B cell (primary cell): ENCODE data around the gene SMIM17. TPM values are rescaled to one million over a fixed set of nuclear protein-coding genes. Genes with fewer than 3 reads are reported as not detected.

ENCODE experiments used
- ATAC-seq: fragments of 200-7000 bp; cut with Tn5 transposase; one replicate; pipeline ENCODE4 v1.10.0; 2021; ENCODE audit warnings: low read depth, mild to moderate bottlenecking, moderate number of reproducible peaks, moderate library complexity
- CTCF ChIA-PET: fragments of 350-600 bp; sonication (Branson Sonifier 250); formaldehyde crosslinking; loops from one replicate; lab custom pipeline; 2021; ENCODE audit warnings: antibody characterized with exemption, inconsistent platforms; lab: Charles Lee
- POLR2A ChIA-PET: fragments of 350-600 bp; sonication (Branson Sonifier 250); formaldehyde crosslinking; loops from one replicate; lab custom pipeline; 2021; ENCODE audit warnings: antibody characterized with exemption; lab: Charles Lee
- DNase-seq: peaks from one replicate; pipeline ENCODE4 v3.0.0; 2013
- H2AFZ ChIP-seq: 2 replicates; pipeline ENCODE4 v1.6.1; 2012; ENCODE audit warnings: mild to moderate bottlenecking, low read depth, low read length; ENCODE audit not compliant: insufficient read depth, poor library complexity, severe bottlenecking
- H3K27ac ChIP-seq, 2 donors: 1 replicate in 1 of 2; 2 replicates in 1 of 2; pipeline ENCODE4 v1.5.1; 2012 to 2013; ENCODE audit warnings: low read length in 2 of 2, mild to moderate bottlenecking in 2 of 2, moderate library complexity in 1 of 2
- H3K27me3 ChIP-seq, 4 experiments: fragments of 200-600 bp in 1 of 4; sonication (generic) in 1 of 4; replicated peaks in 1 of 4; 1 replicate in 2 of 4; 2 replicates in 2 of 4; pipeline versions ENCODE4 v1.6.1 to v1.7.0; 2013 to 2016; ENCODE audit warnings: low read length in 3 of 4, mild to moderate bottlenecking in 2 of 4, mixed read lengths in 1 of 4, moderate library complexity in 1 of 4; ENCODE audit not compliant: insufficient read depth in 4 of 4, control insufficient read depth in 3 of 4; ENCODE audit errors: control extremely low read depth in 1 of 4
- H3K36me3 ChIP-seq, 2 experiments: replicated peaks in 1 of 2; 1 replicate in 1 of 2; 2 replicates in 1 of 2; pipeline versions ENCODE4 v1.6.1 to v1.7.1; 2013; ENCODE audit warnings: low read length in 1 of 2; ENCODE audit not compliant: insufficient read depth in 2 of 2, control insufficient read depth in 1 of 2; ENCODE audit errors: control extremely low read depth in 1 of 2, extremely low read depth in 1 of 2
- H3K4me1 ChIP-seq, 2 donors: fragments of 200-600 bp in 1 of 2; sonication (generic) in 1 of 2; 1 replicate in 1 of 2; 2 replicates in 1 of 2; pipeline versions ENCODE4 v1.5.1 to v1.6.1; 2013 to 2017; ENCODE audit warnings: low read length in 2 of 2; ENCODE audit not compliant: control insufficient read depth in 2 of 2, insufficient read depth in 2 of 2
- H3K4me2 ChIP-seq: replicated peaks from 2 replicates; pipeline ENCODE3; 2012; ENCODE audit warnings: mild to moderate bottlenecking, low read depth, low read length; ENCODE audit not compliant: poor library complexity, severe bottlenecking
- H3K4me3 ChIP-seq, 5 experiments: fragments of 200-600 bp in 1 of 5; sonication (generic) in 1 of 5; 1 replicate in 3 of 5; 2 replicates in 2 of 5; pipeline versions ENCODE4 v1.5.1 to v1.7.0; 2011 to 2016; ENCODE audit warnings: low read length in 4 of 5, mild to moderate bottlenecking in 4 of 5, low read depth in 2 of 5, control low read depth in 1 of 5, moderate library complexity in 1 of 5; ENCODE audit not compliant: insufficient read depth in 1 of 5; ENCODE audit errors: control extremely low read depth in 1 of 5, extremely low read depth in 1 of 5
- H3K79me2 ChIP-seq: fragments of 200-600 bp; sonication (generic); one replicate; pipeline ENCODE4 v1.6.0; 2016; ENCODE audit warnings: low read length; ENCODE audit not compliant: control insufficient read depth, insufficient read depth
- H3K9ac ChIP-seq: fragments of 200-600 bp; sonication (generic); 2 replicates; pipeline ENCODE4 v1.6.1; 2017; ENCODE audit warnings: mild to moderate bottlenecking, low read length, moderate library complexity
- H3K9me3 ChIP-seq, 3 donors: one replicate each; pipeline versions ENCODE4 v1.6.1 to v1.7.1; 2013; ENCODE audit warnings: low read length in 2 of 3; ENCODE audit not compliant: control insufficient read depth in 2 of 3, insufficient read depth in 1 of 3; ENCODE audit errors: control extremely low read depth in 1 of 3
- H4K20me1 ChIP-seq: 2 replicates; pipeline ENCODE4 v1.6.0; 2012; ENCODE audit warnings: mild to moderate bottlenecking, low read length; ENCODE audit not compliant: insufficient read depth, control insufficient read depth, poor library complexity, severe bottlenecking
- H3K27ac Mint-ChIP-seq: one replicate; pipeline ENCODE4 v1.8.0; 2021; ENCODE audit warnings: mixed read lengths
- H3K27me3 Mint-ChIP-seq: one replicate; pipeline ENCODE4 v1.8.0; 2021; ENCODE audit warnings: mixed read lengths
- H3K4me1 Mint-ChIP-seq: one replicate; pipeline ENCODE4 v1.8.0; 2021; ENCODE audit warnings: mixed read lengths
- H3K4me3 Mint-ChIP-seq: one replicate; pipeline ENCODE4 v1.8.0; 2021; ENCODE audit warnings: mixed read lengths
- H3K9me3 Mint-ChIP-seq: one replicate; pipeline ENCODE4 v1.8.0; 2022; ENCODE audit warnings: mixed read lengths; ENCODE audit not compliant: insufficient read depth
- EZH2 ChIP-seq: IDR thresholded peaks from 2 replicates; pipeline ENCODE4 v1.6.1; 2012; ENCODE audit warnings: borderline replicate concordance, low read depth, mild to moderate bottlenecking, moderate library complexity, low read length; ENCODE audit not compliant: insufficient read depth, poor library complexity, severe bottlenecking
- WGBS: methylation state at CpG from one replicate; pipeline ENCODE4 v1.1.5; 2013; ENCODE audit warnings: missing lambda C conversion rate; ENCODE audit not compliant: insufficient coverage; 5-methylcytosine and 5-hydroxymethylcytosine counted together
- intact Hi-C: fragments of 100-400 bp; cut with micrococcal nuclease; formaldehyde crosslinking; loops from one replicate; pipeline ENCODE4 v1.10.0; 2022
- polyA plus RNA-seq: library from polyadenylated mRNA; depleted of rRNA; stranded (reverse); fragments of >200 nt; gene quantifications from 2 replicates; pipeline ENCODE4 v1.2.3, GENCODE V29; 2012
- total RNA-seq, 2 donors: library from RNA; stranded (reverse); fragments of 120-200 nt in 1 of 2; gene quantifications; 1 replicate in 1 of 2; 2 replicates in 1 of 2; pipeline versions ENCODE4 v1.2.3 to v1.2.4, GENCODE V29; 2013 to 2022
- TF ChIP-seq, protein P1 (sequence below): fragments of 200-600 bp; IDR thresholded peaks from one replicate; pipeline ENCODE4 v1.8.0; 2022; ENCODE audit warnings: antibody characterized with exemption, mild to moderate bottlenecking

SMIM17 gene
- total and polyA plus RNA-seq, 2 donors (not counting 1 experiment from before 2014, with no cell fraction given) = not detected

DNA sequence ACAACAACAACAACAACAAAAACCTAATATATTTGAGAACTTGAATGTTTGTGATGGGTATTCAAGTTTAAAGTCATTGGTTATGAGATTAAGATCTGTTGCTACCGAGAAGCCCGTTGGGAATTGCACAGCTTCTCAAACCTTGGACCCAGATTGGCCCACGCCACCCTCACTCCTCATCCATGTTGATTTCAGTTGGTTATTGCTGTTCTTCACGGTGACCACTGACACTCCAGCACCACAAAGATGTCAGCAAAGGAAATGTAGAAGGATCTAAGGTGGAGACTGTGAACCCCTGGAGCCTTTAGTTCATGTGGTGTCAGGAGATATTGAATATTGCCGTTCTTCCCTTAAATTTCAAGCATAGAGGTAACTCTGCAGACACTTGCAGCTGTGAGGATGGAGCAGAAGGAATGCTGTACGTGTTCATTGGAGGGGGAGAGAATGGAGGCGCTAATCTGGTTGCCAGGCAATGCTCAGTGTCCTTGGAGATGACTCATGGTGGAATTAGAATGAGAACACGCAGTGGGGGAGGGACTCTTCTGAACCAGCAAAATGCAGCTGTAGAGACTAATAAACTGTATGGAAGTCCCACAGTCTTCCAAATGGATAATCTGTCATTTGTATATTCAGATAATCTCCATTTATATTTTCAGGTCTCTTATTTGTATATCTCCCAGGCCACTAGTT, 49.4 kb downstream of the SMIM17 start:
- intact Hi-C loops = no loop called here
- Histone ChIP-seq H4K20me1 (no peaks in the 10 kb centered on the region), H2AFZ (no peak overlapping the region), H3K27ac (no peak overlapping the region), H3K4me3 (no peak overlapping the region), H3K27me3 (no peaks in the 10 kb centered on the region), H3K4me1 (no peaks in the 10 kb centered on the region), H3K79me2 (no peaks in the 10 kb centered on the region), H3K9me3 (peaks cover 0 to 22% (median 3%) of the 10 kb centered on the region in 3 donors), H3K9ac (no peak overlapping the region), H3K36me3 (no peaks in the 10 kb centered on the region), H3K4me2 (no peak overlapping the region)
- Mint-ChIP-seq H3K9me3 (peaks cover 7% of the 10 kb centered on the region), H3K4me3 (no peak overlapping the region), H3K4me1 (no peaks in the 10 kb centered on the region), H3K27ac (no peak overlapping the region), H3K27me3 (no peaks in the 10 kb centered on the region)
- TF ChIP-seq, protein P1, sequence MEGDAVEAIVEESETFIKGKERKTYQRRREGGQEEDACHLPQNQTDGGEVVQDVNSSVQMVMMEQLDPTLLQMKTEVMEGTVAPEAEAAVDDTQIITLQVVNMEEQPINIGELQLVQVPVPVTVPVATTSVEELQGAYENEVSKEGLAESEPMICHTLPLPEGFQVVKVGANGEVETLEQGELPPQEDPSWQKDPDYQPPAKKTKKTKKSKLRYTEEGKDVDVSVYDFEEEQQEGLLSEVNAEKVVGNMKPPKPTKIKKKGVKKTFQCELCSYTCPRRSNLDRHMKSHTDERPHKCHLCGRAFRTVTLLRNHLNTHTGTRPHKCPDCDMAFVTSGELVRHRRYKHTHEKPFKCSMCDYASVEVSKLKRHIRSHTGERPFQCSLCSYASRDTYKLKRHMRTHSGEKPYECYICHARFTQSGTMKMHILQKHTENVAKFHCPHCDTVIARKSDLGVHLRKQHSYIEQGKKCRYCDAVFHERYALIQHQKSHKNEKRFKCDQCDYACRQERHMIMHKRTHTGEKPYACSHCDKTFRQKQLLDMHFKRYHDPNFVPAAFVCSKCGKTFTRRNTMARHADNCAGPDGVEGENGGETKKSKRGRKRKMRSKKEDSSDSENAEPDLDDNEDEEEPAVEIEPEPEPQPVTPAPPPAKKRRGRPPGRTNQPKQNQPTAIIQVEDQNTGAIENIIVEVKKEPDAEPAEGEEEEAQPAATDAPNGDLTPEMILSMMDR = no peak
- 81% methylated on average over 5 of the region's 8 CpGs for WGBS
- POLR2A ChIA-PET = no interaction called here
- CTCF ChIA-PET = no interaction called here
- DNase-seq (no peak), ATAC-seq (no peak)

DNA sequence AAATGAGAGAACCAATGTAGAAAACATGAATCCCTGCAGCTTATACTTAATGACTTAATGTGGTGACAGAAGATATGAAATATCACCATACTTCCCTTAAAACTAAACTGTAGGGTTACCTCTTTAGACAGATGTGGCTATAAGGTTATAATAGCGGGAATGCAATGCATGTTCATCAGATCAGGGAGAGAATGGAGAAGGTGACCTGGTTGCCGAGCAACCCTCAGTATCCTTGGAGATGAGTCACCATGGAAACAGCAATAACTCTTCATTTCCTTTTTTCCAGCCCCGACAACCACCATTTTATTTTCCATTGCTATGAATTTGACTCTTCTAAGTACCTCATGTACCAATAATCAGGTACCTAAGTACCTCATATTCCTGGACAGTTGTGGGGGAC, 56.6 kb downstream of the SMIM17 start:
- intact Hi-C loops = no loop called here
- H3K4me2 ChIP-seq = no peak overlapping the region
- no peak overlapping the region for H3K27ac ChIP-seq
- H2AFZ ChIP-seq = no peak overlapping the region
- H3K27me3 ChIP-seq = no peaks in the 10 kb centered on the region
- H3K9ac ChIP-seq = no peak overlapping the region
- WGBS = 80% methylated on average over 1 of the region's 3 CpGs
- H4K20me1 ChIP-seq = no peaks in the 10 kb centered on the region
- no peak for TF ChIP-seq EZH2
- TF ChIP-seq, protein P1 = no peak
- Mint-ChIP-seq H3K4me3 (no peak overlapping the region), H3K9me3 (peaks cover 6% of the 10 kb centered on the region), H3K27me3 (no peaks in the 10 kb centered on the region), H3K27ac (no peak overlapping the region), H3K4me1 (no peaks in the 10 kb centered on the region)
- CTCF ChIA-PET = no interaction called here
- POLR2A ChIA-PET = no interaction called here
- no peaks in the 10 kb centered on the region for H3K36me3 ChIP-seq
- no peaks in the 10 kb centered on the region for H3K4me1 ChIP-seq
- ATAC-seq = no peak
- peaks cover 0 to 13% (median 0%) of the 10 kb centered on the region in 3 donors for H3K9me3 ChIP-seq
- H3K79me2 ChIP-seq = no peaks in the 10 kb centered on the region
- H3K4me3 ChIP-seq = no peak overlapping the region
- DNase-seq = no peak
